Ishikawa (cell line): ENCODE measurements around the gene POMT2.

Experiments used
- CEBPB ChIP-seq: IDR thresholded peaks from 2 replicates; pipeline ENCODE4 v1.6.1; 2012
- EGR1 ChIP-seq: IDR thresholded peaks from 2 replicates; pipeline ENCODE4 v1.6.1; 2012
- EP300 ChIP-seq: IDR thresholded peaks from 2 replicates; pipeline ENCODE4 v1.6.1; 2012; ENCODE audit warnings: borderline replicate concordance
- FOXM1 ChIP-seq: IDR thresholded peaks from 2 replicates; pipeline ENCODE4 v1.6.1; 2012; ENCODE audit warnings: low read depth, borderline replicate concordance
- TAF1 ChIP-seq: IDR thresholded peaks from 2 replicates; pipeline ENCODE4 v1.6.1; 2012; ENCODE audit warnings: low read depth, mild to moderate bottlenecking
- TEAD4 ChIP-seq: IDR thresholded peaks from 2 replicates; pipeline ENCODE4 v1.6.1; 2012
- USF1 ChIP-seq: IDR thresholded peaks from 2 replicates; pipeline ENCODE4 v1.6.1; 2012
- YY1 ChIP-seq: IDR thresholded peaks from 2 replicates; pipeline ENCODE4 v1.6.1; 2012; ENCODE audit warnings: low read depth

GRCh38 chr14:77314539-77315457 is 5.9 kb downstream of the POMT2 start:
- no peak for TF ChIP-seq EP300
- TF ChIP-seq YY1: no peak
- TF ChIP-seq TAF1: no peak
- no peak for TF ChIP-seq FOXM1
- no peak for TF ChIP-seq EGR1
- no peak for TF ChIP-seq TEAD4
- TF ChIP-seq CEBPB: no peak
- TF ChIP-seq USF1: no peak
